AG04450 (cell line): ENCODE measurements around the gene PTPRD. TPM values are rescaled to one million over a fixed set of nuclear protein-coding genes. Genes with fewer than 3 reads are reported as not detected.

Experiments used
- CTCF ChIA-PET: fragments of 300-600, 350-600 bp; formaldehyde crosslinking; extraction: SDS; loops from one replicate; lab custom pipeline; 2022; ENCODE audit warnings: antibody characterized with exemption, inconsistent platforms; lab: Charles Lee
- POLR2A ChIA-PET: fragments of 350-600 bp; formaldehyde crosslinking; extraction: SDS; loops from one replicate; lab custom pipeline; 2021; ENCODE audit warnings: antibody characterized with exemption, inconsistent platforms; lab: Yijun Ruan, JAX
- DNase-seq: peaks from one replicate; pipeline ENCODE4 v3.0.0-alpha.2; 2011; ENCODE audit warnings: low read depth, low spot score
- H3K27ac ChIP-seq: one replicate; pipeline ENCODE4 v1.5.1; 2012; ENCODE audit warnings: low read depth, low read length, control low read depth
- H3K27me3 ChIP-seq: one replicate; pipeline ENCODE4 v1.6.0; 2012; ENCODE audit warnings: low read length; ENCODE audit not compliant: control insufficient read depth, insufficient read depth
- H3K4me3 ChIP-seq: 2 replicates; pipeline ENCODE4 v1.5.1; 2011; ENCODE audit warnings: mild to moderate bottlenecking, low read depth, low read length, control low read depth
- H3K9me3 ChIP-seq: 2 replicates; pipeline ENCODE4 v1.5.1; 2012; ENCODE audit warnings: low read length; ENCODE audit not compliant: control insufficient read depth, insufficient read depth
- polyA plus RNA-seq: library from polyadenylated mRNA; depleted of rRNA; stranded (reverse); fragments of >200 nt; gene quantifications from 2 replicates; pipeline ENCODE4 v1.2.3, GENCODE V29; 2011
- TF ChIP-seq, protein P1 (sequence below): IDR thresholded peaks from 2 replicates; pipeline ENCODE4 v1.5.1; 2011; ENCODE audit warnings: low read depth, low read length, control low read depth, inconsistent platforms

Gene PTPRD
- polyA plus RNA-seq, 1 experiment, result 0.19 TPM

DNA sequence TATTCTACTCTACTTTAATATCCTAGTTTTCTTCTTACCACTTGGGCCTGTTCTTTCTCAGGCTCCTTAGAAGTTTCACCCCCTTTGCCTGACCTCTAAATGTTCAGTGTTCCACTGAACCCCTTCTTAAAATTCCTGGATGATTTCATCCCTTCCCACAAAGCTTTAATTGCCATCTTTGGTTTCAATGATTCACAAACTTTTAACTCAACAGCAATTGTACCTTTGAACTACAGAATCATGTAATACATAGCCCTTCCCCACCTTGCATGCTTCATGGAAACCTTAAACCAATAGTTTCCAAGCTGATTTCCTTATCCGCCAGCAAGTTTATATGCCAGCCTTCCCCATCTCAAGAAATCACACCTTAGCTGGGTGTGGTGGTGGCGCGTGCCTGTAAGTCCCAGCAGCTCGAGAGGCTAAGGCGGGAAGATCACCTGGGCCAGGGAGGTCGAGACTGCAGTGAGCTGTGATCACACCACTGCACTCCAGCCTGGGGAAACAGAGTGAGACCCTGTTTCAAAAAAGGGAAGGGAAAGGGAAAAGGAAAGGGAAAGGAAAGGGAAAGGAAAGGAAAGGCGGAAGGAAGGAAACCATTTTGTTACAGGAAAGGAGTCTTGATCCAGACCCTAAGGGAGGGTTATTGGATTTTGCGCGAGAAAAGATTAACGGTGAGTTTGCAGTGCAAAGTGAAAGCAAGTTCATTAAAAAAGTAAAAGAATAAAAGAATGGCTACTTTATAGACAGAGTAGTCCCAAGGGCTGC lies 1789.5 kb downstream of the PTPRD start:
- no peak overlapping the region for H3K27ac ChIP-seq
- H3K27me3 ChIP-seq, result no peaks in the 10 kb centered on the region
- POLR2A ChIA-PET, result no interaction called here
- no peak for DNase-seq
- H3K4me3 ChIP-seq, result no peak overlapping the region
- TF ChIP-seq, protein P1, sequence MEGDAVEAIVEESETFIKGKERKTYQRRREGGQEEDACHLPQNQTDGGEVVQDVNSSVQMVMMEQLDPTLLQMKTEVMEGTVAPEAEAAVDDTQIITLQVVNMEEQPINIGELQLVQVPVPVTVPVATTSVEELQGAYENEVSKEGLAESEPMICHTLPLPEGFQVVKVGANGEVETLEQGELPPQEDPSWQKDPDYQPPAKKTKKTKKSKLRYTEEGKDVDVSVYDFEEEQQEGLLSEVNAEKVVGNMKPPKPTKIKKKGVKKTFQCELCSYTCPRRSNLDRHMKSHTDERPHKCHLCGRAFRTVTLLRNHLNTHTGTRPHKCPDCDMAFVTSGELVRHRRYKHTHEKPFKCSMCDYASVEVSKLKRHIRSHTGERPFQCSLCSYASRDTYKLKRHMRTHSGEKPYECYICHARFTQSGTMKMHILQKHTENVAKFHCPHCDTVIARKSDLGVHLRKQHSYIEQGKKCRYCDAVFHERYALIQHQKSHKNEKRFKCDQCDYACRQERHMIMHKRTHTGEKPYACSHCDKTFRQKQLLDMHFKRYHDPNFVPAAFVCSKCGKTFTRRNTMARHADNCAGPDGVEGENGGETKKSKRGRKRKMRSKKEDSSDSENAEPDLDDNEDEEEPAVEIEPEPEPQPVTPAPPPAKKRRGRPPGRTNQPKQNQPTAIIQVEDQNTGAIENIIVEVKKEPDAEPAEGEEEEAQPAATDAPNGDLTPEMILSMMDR, result no peak
- CTCF ChIA-PET, result no interaction called here
- no peaks in the 10 kb centered on the region; the same call in 1 of the 2 replicates for H3K9me3 ChIP-seq

DNA sequence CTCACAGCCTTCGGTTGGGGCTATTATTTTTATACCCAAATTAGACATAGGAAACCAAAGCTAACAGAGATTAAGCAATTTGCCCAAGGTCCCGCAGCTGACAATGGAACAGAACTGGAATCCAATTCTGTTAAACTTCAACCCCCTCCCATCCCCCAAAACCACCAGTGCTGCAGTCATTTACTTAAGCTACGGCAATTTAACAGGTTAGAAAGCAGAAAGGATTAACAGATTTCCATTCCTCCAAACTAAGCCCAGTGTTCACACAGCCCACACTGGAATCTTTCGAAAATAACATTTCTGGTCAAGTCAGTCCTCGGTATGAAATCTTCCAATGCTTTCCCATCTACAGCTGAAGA lies 1790.2 kb downstream of the PTPRD start:
- POLR2A ChIA-PET, result no interaction called here

DNA sequence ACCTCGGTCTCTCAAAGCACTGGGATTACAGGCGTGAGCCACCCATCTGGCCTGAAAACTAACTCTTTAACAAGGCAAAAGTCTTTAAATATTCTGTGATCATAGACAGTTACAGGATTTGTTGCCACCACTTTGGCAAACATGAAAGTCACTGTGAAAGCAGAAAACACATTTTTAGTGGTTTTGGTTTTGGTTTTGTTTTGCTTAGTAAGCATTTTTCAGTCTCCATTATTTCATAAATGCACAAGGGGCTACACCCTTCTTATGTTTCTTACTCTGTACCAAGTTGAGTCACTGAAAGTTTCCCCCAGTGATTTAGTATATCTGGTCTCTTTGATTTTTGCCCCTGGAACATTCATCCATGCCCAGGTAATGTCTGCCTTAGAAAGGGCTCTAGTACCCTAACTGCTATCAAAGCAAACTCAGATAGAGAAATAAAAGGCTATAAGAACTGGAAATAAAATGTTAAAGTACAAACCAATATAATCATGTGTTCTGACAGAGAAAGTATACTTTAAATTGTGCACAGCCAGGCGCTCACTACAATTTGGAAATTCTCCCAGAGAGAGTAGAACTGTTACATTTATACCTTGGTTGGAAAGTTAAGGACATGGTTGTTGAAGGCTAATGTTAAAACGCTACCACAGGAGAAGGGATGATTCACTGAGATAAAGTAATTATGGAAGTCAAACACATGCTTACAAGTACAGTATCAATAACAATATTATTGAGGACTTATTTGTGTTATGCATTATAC lies 1790.7 kb downstream of the PTPRD start:
- H3K9me3 ChIP-seq, result no peaks in the 10 kb centered on the region; the same call in 1 of the 2 replicates
- no peaks in the 10 kb centered on the region for H3K27me3 ChIP-seq
- POLR2A ChIA-PET, result no interaction called here
- no peak for DNase-seq
- no peak overlapping the region for H3K4me3 ChIP-seq
- TF ChIP-seq, protein P1, result no peak
- H3K27ac ChIP-seq, result no peak overlapping the region
- CTCF ChIA-PET, result no interaction called here

More for the DNA sequence above, 1790.2 kb downstream of the PTPRD start:
- TF ChIP-seq, protein P1, result no peak
- CTCF ChIA-PET, result no interaction called here
- Histone ChIP-seq H3K4me3 (no peak overlapping the region), H3K9me3 (no peaks in the 10 kb centered on the region; the same call in 1 of the 2 replicates), H3K27ac (no peak overlapping the region), H3K27me3 (no peaks in the 10 kb centered on the region)
- no peak for DNase-seq

DNA sequence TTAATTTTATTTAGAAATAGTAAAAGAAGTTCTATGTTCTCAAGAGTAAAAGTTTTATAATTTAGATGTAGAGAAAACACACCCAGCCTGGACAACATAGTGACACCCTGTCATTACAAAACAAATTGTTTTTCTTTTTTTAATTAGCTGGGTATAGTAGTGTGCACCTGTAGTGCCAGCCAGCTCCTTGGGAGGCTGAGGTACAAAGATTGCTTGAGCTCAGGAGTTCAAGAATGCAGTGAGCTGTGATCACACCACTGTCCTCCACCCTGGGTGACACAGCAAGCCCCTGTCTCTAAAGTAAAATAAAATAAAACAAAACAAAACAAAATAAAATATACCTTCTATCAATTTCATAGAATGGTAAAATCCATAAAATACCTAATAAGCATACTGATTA lies 1795.5 kb downstream of the PTPRD start:
- TF ChIP-seq, protein P1, result no peak
- POLR2A ChIA-PET, result no interaction called here
- DNase-seq, result no peak
- Histone ChIP-seq H3K27ac (no peak overlapping the region), H3K27me3 (no peaks in the 10 kb centered on the region), H3K9me3 (no peaks in the 10 kb centered on the region; the same call in 1 of the 2 replicates), H3K4me3 (no peak overlapping the region)
- CTCF ChIA-PET, result no interaction called here

DNA sequence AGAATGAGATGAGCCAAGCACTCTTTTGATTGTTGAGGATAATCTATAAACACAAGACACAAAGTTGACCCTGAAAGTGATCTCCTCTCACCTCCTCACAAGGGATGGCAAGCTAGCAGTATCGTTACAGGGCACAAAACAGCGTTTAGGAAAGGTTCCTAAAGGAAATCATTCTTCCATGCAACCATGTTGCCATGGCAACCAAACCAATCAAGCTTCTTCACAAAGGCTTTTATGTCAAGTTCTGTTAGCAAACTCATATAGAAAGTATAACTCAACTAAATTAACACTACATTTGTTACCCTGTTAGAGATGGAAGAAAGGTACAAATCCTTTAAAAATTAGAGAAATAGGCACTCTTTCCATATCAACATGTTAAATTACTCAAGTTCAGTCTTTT lies 1796.4 kb downstream of the PTPRD start:
- ChIA-PET POLR2A (no interaction called here), CTCF (no interaction called here)
- Histone ChIP-seq H3K4me3 (no peak overlapping the region), H3K9me3 (no peaks in the 10 kb centered on the region; the same call in 1 of the 2 replicates), H3K27me3 (no peaks in the 10 kb centered on the region), H3K27ac (no peak overlapping the region)
- DNase-seq, result no peak
- TF ChIP-seq, protein P1, result no peak
